T-helper 1 cell (primary cell): ENCODE results near the gene MARCHF3.
"Not testable (repeated sequence)": the region's sequence is repeated elsewhere in the genome, so short reads cannot be mapped to it uniquely, and the experiment has no call there.

Experiments used
- DNase-seq, 5 donors: peaks; one replicate each; pipeline ENCODE4 v3.0.0-alpha.2; 2012 to 2020

MARCHF3 gene

GRCh38 chr5:126949475-126949874 lies 80.9 kb downstream of the MARCHF3 start:
- DNase-seq: no peak

GRCh38 chr5:126948453-126948852 lies 81.9 kb downstream of the MARCHF3 start:
- no peak for DNase-seq

- no peak for DNase-seq
These were observed 82.4 kb downstream of the MARCHF3 start for GRCh38 chr5:126948011-126948355.

GRCh38 chr5:126947146-126948010 lies 83.0 kb downstream of the MARCHF3 start:
- no peak for DNase-seq

GRCh38 chr5:126942908-126943307 lies 87.5 kb downstream of the MARCHF3 start:
- not testable (repeated sequence) for DNase-seq

GRCh38 chr5:126941403-126941802 lies 89.0 kb downstream of the MARCHF3 start:
- no peak for DNase-seq

GRCh38 chr5:126939887-126940286 lies 90.5 kb downstream of the MARCHF3 start:
- DNase-seq: no peak

- DNase-seq: no peak
These were observed 91.9 kb downstream of the MARCHF3 start for GRCh38 chr5:126938466-126938865.

GRCh38 chr5:126937771-126938170 lies 92.6 kb downstream of the MARCHF3 start:
- DNase-seq: no peak

- no peak for DNase-seq
These were observed 93.5 kb downstream of the MARCHF3 start for GRCh38 chr5:126936775-126937418.

GRCh38 chr5:126931963-126932660 lies 98.2 kb downstream of the MARCHF3 start:
- DNase-seq: no peak

- DNase-seq: no peak
These were observed 102.3 kb downstream of the MARCHF3 start for GRCh38 chr5:126928041-126928440.

GRCh38 chr5:126927429-126927828 lies 102.9 kb downstream of the MARCHF3 start:
- DNase-seq: no peak

GRCh38 chr5:126926187-126926586 lies 104.2 kb downstream of the MARCHF3 start:
- no peak for DNase-seq

- no peak for DNase-seq
These were observed 104.9 kb downstream of the MARCHF3 start for GRCh38 chr5:126925482-126925881.

GRCh38 chr5:126924331-126925033 lies 105.9 kb downstream of the MARCHF3 start:
- DNase-seq: no peak

GRCh38 chr5:126921241-126922091 lies 108.9 kb downstream of the MARCHF3 start:
- no peak for DNase-seq

- no peak for DNase-seq
These were observed 110.1 kb downstream of the MARCHF3 start for GRCh38 chr5:126920291-126920690.

GRCh38 chr5:126919566-126919965 lies 110.8 kb downstream of the MARCHF3 start:
- DNase-seq: no peak

- no peak for DNase-seq
These were observed 111.8 kb downstream of the MARCHF3 start for GRCh38 chr5:126918615-126918957.

- DNase-seq: no peak
These were observed 112.3 kb downstream of the MARCHF3 start for GRCh38 chr5:126917918-126918614.

GRCh38 chr5:126915496-126915895 lies 114.9 kb downstream of the MARCHF3 start:
- DNase-seq: no peak
